CD4-positive, alpha-beta T cell treated with Interleukin-15 for 1 hour (primary cell): ENCODE data around the gene PCSK1N.

Experiments
- DNase-seq: peaks from one replicate; pipeline ENCODE4 v3.0.0-alpha.2; 2020

PCSK1N gene

DNA sequence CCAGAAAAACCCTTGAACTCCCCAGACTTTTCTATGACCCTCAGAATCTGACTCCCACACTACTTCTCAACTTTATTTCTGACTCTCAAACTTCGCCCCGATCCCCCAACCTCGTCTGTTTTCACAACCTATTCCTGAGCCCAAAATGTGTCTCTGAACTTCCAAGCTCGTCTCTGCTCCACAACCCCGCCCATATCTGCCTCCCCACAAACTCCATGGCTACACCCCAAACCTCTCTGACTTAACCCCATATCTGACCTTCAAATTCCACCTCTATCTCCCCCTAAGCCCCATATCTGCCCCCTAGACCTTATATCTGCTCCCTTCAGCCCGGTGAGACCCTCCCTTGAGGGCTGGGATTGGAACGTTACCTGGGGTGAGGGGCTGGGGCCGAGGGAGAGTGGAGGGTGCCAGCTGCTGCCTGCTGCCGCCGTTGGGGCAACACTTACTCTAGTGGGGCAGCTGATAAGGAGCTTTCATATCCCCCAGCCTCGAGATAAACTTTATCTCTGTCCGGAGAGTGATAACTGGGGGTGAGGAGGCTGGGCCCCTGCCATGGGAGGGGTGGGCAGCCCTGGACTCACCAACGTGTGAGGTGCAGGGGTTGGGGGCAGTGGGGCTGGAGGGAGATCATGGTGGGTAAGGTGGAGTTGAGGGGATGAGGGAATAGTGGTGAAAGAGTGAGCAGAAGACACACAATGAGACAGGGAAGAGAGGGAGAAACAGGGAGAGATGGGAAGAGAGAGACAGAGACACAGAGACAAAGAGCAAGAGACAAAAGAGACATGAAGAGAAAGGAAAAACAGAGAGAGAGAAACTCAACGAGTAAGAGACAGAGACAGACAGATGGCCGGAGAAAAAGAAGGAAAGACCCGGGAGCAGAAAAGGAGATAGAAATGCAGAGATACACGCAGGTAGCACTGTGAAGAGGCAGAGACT is 47.6 kb downstream of the PCSK1N start:
- no peak for DNase-seq

DNA sequence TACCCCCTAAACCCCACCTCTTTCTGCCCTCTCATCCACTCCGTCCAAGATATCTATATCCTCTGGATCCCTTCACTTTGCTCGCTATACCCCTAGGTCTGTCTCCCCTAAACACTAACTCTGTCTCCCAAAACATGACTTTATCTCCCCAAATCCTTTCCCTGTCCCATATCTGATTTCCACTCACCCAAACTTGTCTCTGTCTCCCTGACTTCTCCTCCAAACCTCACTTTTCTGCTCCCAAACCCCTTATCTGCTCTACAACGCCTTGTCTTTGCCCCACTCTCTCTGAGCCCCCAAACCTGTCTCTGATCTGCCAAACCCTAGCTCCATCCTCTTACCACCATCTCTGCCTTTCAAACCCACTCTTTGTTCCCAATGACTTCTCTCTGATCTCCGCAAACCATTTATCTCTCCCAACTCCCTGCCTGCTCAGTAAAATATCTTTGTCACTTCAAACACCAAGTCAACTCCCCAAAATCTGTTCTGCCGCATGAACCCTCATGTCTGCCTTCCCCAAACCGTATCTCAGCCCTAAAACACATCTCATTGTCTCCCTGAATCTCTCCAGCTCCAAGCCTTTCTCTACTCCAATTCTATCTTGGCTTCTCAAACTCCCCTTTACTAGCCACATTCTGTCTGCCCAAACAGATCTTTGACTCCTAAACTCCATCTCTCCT is 48.4 kb downstream of the PCSK1N start:
- DNase-seq = no peak

DNA sequence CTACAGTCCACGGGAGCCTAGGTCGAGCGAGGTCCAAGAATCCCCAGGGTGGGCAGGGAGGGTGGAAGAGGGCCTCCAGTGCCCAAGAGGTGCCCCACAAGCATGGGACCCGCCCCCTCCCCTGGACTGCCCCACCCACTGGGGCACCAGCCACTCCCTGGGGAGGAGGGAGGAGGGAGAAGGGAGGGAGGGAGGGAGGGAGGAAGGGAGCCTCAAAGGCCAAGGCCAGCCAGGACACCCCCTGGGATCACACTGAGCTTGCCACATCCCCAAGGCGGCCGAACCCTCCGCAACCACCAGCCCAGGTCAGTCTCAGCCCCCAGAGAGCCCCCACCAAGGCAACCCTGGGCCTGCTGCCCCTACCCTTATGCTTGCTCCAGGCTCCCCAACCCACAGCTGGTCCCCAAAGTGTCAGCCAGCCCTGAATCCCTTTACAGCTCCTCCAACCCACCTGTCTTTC is 49.0 kb downstream of the PCSK1N start, which contains the start of gene GATA1:
TSS of gene GATA1 (plus strand) at position 250 of the 460 bp plus-strand sequence. CDS start 4,520 bp downstream, outside the sequence.
- DNase-seq = no peak

GRCh38 chrX:48785540-48786214 is 49.7 kb downstream of the PCSK1N start:
- no peak for DNase-seq

- no peak for DNase-seq
Observed at GRCh38 chrX:48785186-48785539, 50.2 kb downstream of the PCSK1N start.

DNA sequence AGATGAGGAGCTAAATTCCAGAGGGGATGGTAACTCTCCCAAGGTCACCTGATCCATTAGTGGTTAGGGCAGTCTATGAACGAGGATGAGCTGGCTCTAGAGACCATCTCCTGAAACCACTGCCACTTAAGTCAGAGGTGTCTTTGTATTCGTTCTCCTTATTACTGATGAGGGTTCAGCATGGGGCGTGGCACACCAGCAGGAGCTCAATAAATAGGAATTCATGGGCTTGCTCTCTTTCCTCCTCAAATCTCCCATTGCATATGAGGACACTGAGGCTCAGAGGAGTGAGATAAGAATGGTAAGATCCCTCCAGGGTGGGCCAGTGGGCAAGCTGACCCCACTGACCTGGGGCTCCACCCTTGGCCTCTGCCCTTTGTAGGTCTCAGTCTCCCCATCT is 50.7 kb downstream of the PCSK1N start:
- DNase-seq = no peak

GRCh38 chrX:48782795-48783194 is 52.6 kb downstream of the PCSK1N start:
- no peak for DNase-seq

GRCh38 chrX:48782216-48782615 is 53.2 kb downstream of the PCSK1N start:
- DNase-seq = no peak

GRCh38 chrX:48781705-48782104 is 53.7 kb downstream of the PCSK1N start:
- no peak for DNase-seq
